Caco-2 (cell line): ENCODE data around the gene SBF2. TPM values are rescaled to one million over a fixed set of nuclear protein-coding genes. Genes with fewer than 3 reads are reported as not detected.

Experiments used
- BruUV-seq: library from RNA; stranded (reverse); fragments of 400-500 nt; replicated peaks from 2 replicates; lab custom pipeline; 2021; lab: Mats Ljungman, UMichigan
- CTCF ChIA-PET: fragments of 300-600 bp; sonication (Branson Sonifier 250); formaldehyde crosslinking; loops from one replicate; lab custom pipeline; 2022; ENCODE audit warnings: antibody characterized with exemption; lab: Charles Lee
- POLR2A ChIA-PET: fragments of 300-600 bp; sonication (Branson Sonifier 250); formaldehyde crosslinking; loops from one replicate; lab custom pipeline; 2022; ENCODE audit warnings: antibody characterized with exemption; lab: Charles Lee
- DNase-seq, 2 experiments: peaks; one replicate each; pipeline versions ENCODE4 v3.0.0 to v3.0.0-alpha.2; 2020 to 2022
- H3K27me3 ChIP-seq: replicated peaks from 2 replicates; pipeline ENCODE4 v1.6.0; 2011; ENCODE audit warnings: low read length; ENCODE audit not compliant: control insufficient read depth, insufficient read depth
- H3K36me3 ChIP-seq: 2 replicates; pipeline ENCODE4 v1.5.1; 2011; ENCODE audit warnings: low read length; ENCODE audit not compliant: control insufficient read depth, insufficient read depth
- H3K4me1 ChIP-seq: fragments of 250-450 bp; sonication (Bioruptor Pico); 2 replicates; pipeline ENCODE4 v1.5.1; 2020; ENCODE audit warnings: mild to moderate bottlenecking
- H3K4me3 ChIP-seq: 2 replicates; pipeline ENCODE4 v1.5.1; 2011; ENCODE audit warnings: low read depth, mild to moderate bottlenecking, control low read depth, low read length
- H3K9me3 ChIP-seq: fragments of 250-450 bp; sonication (Bioruptor Pico); 2 replicates; pipeline ENCODE4 v1.5.1; 2020; ENCODE audit warnings: mild to moderate bottlenecking, moderate library complexity
- H3K27ac Mint-ChIP-seq: one replicate; pipeline ENCODE4 v1.8.0; 2022; ENCODE audit warnings: mixed read lengths; ENCODE audit not compliant: unreplicated experiment
- H3K27me3 Mint-ChIP-seq: one replicate; pipeline ENCODE4 v1.8.0; 2022; ENCODE audit warnings: mixed read lengths; ENCODE audit not compliant: insufficient read depth, unreplicated experiment
- H3K36me3 Mint-ChIP-seq: one replicate; pipeline ENCODE4 v1.8.0; 2022; ENCODE audit warnings: mild to moderate bottlenecking, mixed read lengths; ENCODE audit not compliant: insufficient read depth, unreplicated experiment
- H3K4me1 Mint-ChIP-seq: one replicate; pipeline ENCODE4 v1.8.0; 2022; ENCODE audit warnings: low read depth, mixed read lengths; ENCODE audit not compliant: unreplicated experiment
- H3K4me3 Mint-ChIP-seq: one replicate; pipeline ENCODE4 v1.8.0; 2022; ENCODE audit warnings: mild to moderate bottlenecking, moderate library complexity, mixed read lengths; ENCODE audit not compliant: unreplicated experiment
- H3K9me3 Mint-ChIP-seq: one replicate; pipeline ENCODE4 v1.8.0; 2022; ENCODE audit warnings: mixed read lengths; ENCODE audit not compliant: unreplicated experiment
- intact Hi-C: fragments of 100-400 bp; cut with micrococcal nuclease; formaldehyde crosslinking; loops from one replicate; pipeline ENCODE4 v1.10.0; 2022; ENCODE audit not compliant: unreplicated experiment
- total RNA-seq: library from RNA; stranded (reverse); gene quantifications from 2 replicates; pipeline ENCODE4 v1.2.3, GENCODE V29; 2022
- TF ChIP-seq, protein P1 (sequence below), 2 experiments: fragments of 200-600 bp in 1 of 2; IDR thresholded peaks; 1 replicate in 1 of 2; 2 replicates in 1 of 2; pipeline versions ENCODE4 v1.5.1 to v1.8.0; 2011 to 2022; ENCODE audit warnings: antibody characterized with exemption in 1 of 2, control low read depth in 1 of 2, inconsistent platforms in 1 of 2, low read depth in 1 of 2, low read length in 1 of 2, mild to moderate bottlenecking in 1 of 2, moderate library complexity in 1 of 2; ENCODE audit not compliant: insufficient read depth in 1 of 2, severe bottlenecking in 1 of 2, unreplicated experiment in 1 of 2

Gene SBF2
- total RNA-seq, 1 experiment from 2014 or later = 72.2 TPM

DNA sequence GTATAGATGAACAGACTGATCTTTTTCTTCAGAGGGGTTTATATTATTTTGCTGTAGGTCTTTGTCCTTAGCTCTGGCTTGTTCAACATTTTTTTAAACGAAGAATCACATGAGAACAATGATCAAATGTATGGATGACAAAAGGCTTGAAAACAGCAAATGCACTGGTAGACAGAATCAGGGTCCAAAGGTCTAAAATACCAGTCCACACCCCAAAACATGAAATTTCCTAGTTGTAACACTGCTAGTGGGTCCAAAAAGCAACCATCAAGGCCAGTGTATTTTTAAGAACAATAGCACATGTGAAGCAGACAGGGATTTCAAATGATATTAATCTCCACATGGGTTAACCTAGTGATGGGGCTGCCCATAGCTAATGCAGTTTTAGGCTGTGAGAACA lies 468.1 kb downstream of the SBF2 start:
- DNase-seq = no peak
- Mint-ChIP-seq H3K36me3 (peaks cover 64% of the 10 kb centered on the region), H3K4me3 (no peak overlapping the region), H3K27me3 (no peaks in the 10 kb centered on the region), H3K27ac (peak overlapping the region; percentile 45), H3K4me1 (peaks cover 40% of the 10 kb centered on the region), H3K9me3 (no peaks in the 10 kb centered on the region)
- POLR2A ChIA-PET = no interaction called here
- Histone ChIP-seq H3K9me3 (no peaks in the 10 kb centered on the region), H3K27me3 (no peaks in the 10 kb centered on the region), H3K4me3 (no peak overlapping the region), H3K4me1 (peaks cover 36% of the 10 kb centered on the region), H3K36me3 (no peaks in the 10 kb centered on the region)
- TF ChIP-seq, protein P1, sequence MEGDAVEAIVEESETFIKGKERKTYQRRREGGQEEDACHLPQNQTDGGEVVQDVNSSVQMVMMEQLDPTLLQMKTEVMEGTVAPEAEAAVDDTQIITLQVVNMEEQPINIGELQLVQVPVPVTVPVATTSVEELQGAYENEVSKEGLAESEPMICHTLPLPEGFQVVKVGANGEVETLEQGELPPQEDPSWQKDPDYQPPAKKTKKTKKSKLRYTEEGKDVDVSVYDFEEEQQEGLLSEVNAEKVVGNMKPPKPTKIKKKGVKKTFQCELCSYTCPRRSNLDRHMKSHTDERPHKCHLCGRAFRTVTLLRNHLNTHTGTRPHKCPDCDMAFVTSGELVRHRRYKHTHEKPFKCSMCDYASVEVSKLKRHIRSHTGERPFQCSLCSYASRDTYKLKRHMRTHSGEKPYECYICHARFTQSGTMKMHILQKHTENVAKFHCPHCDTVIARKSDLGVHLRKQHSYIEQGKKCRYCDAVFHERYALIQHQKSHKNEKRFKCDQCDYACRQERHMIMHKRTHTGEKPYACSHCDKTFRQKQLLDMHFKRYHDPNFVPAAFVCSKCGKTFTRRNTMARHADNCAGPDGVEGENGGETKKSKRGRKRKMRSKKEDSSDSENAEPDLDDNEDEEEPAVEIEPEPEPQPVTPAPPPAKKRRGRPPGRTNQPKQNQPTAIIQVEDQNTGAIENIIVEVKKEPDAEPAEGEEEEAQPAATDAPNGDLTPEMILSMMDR (IDR thresholded peaks at IDR 0.05; ENCODE audit: insufficient read depth in 1 of 2, low read depth in 1 of 2, low read length in 1 of 2, severe bottlenecking in 1 of 2, unreplicated experiment in 1 of 2) = no peak
- CTCF ChIA-PET = no interaction called here
- intact Hi-C loops = loop anchor here (10.0 kb wide), 1 partner anchor 71 kb away; no protein-coding TSS in a partner anchor
- no TSS peak for BruUV-seq

DNA sequence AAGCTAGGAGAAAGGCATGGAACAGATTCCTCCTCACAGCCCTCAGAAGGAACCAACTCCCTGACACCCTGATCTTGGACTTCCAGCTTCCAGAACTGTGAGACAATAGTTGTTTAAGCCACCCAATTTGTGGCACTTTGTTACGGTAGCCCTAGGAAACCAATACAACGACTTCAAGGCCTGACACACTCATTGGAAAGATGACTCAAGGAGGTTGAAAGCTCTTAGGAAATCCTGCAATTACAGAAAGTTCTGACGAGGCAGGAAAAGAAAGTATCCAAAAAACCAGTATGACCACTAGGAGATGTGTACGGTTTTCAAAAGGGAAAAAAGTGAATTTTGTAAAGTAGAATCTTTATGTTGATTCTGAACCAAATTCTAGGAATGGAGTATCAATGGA lies 468.7 kb downstream of the SBF2 start:
- POLR2A ChIA-PET = no interaction called here
- peak overlapping the region; percentile 45 for H3K27ac Mint-ChIP-seq
- intact Hi-C loops = loop anchor here (10.0 kb wide), 1 partner anchor 71 kb away; no protein-coding TSS in a partner anchor
- DNase-seq = no peak
- BruUV-seq = no TSS peak
- peaks cover 46% of the 10 kb centered on the region for H3K4me1 Mint-ChIP-seq
- Histone ChIP-seq H3K9me3 (no peaks in the 10 kb centered on the region), H3K36me3 (no peaks in the 10 kb centered on the region), H3K27me3 (no peaks in the 10 kb centered on the region), H3K4me1 (peaks cover 41% of the 10 kb centered on the region), H3K4me3 (no peak overlapping the region)
- no peaks in the 10 kb centered on the region for H3K9me3 Mint-ChIP-seq
- CTCF ChIA-PET = no interaction called here
- peaks cover 64% of the 10 kb centered on the region for H3K36me3 Mint-ChIP-seq
- no peak overlapping the region for H3K4me3 Mint-ChIP-seq
- no peaks in the 10 kb centered on the region for H3K27me3 Mint-ChIP-seq
- TF ChIP-seq, protein P1 (IDR thresholded peaks at IDR 0.05; ENCODE audit: insufficient read depth in 1 of 2, low read depth in 1 of 2, low read length in 1 of 2, severe bottlenecking in 1 of 2, unreplicated experiment in 1 of 2) = no peak

DNA sequence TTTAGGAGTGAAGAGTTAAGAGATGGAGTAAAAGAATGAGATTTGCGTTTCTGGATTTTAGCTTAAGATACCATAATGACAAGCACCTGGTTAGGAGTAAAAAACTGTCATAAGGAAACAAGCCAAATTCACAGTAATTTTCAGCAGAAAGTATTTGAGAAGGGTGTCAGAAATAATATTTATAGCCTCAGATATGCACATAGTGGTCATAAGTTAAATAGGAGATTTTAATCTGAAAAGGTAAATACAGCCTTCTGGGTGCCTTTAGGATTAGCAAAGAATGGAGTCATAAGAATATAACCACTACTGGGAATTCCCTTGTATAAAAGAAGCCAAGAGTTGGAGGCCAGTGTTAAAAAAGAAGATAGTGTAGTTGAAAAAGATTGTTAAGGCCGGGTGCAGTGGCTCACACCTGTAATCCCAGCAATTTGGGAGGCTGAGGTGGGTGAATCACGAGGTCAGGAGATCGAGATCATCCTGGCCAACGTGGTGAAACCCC lies 470.1 kb downstream of the SBF2 start:
- H3K36me3 Mint-ChIP-seq = peaks cover 58% of the 10 kb centered on the region
- Histone ChIP-seq H3K4me1 (peaks cover 42% of the 10 kb centered on the region), H3K36me3 (no peaks in the 10 kb centered on the region), H3K4me3 (no peak overlapping the region), H3K9me3 (no peaks in the 10 kb centered on the region), H3K27me3 (no peaks in the 10 kb centered on the region)
- H3K4me3 Mint-ChIP-seq = no peak overlapping the region
- no peaks in the 10 kb centered on the region for H3K9me3 Mint-ChIP-seq
- H3K27me3 Mint-ChIP-seq = no peaks in the 10 kb centered on the region
- no TSS peak for BruUV-seq
- H3K27ac Mint-ChIP-seq = peak overlapping the region; percentile 9
- ChIA-PET CTCF (no interaction called here), POLR2A (no interaction called here)
- intact Hi-C loops = loop anchor here (10.0 kb wide), 1 partner anchor 69 kb away; no protein-coding TSS in a partner anchor
- H3K4me1 Mint-ChIP-seq = peaks cover 48% of the 10 kb centered on the region
- TF ChIP-seq, protein P1 (IDR thresholded peaks at IDR 0.05; ENCODE audit: insufficient read depth in 1 of 2, low read depth in 1 of 2, low read length in 1 of 2, severe bottlenecking in 1 of 2, unreplicated experiment in 1 of 2) = no peak
- DNase-seq = no peak
